Omental fat pad (tissue), 4 donors: ENCODE measurements around the gene CCDC107. TPM values are rescaled to one million over a fixed set of nuclear protein-coding genes. Genes with fewer than 3 reads are reported as not detected.
"Not testable (repeated sequence)": the region's sequence is repeated elsewhere in the genome, so short reads cannot be mapped to it uniquely, and the experiment has no call there.

ENCODE experiments used
- ATAC-seq: fragments of 150-250 bp; one replicate; pipeline ENCODE4 v1.9.1; 2016; ENCODE audit warnings: mild to moderate bottlenecking, moderate library complexity; ENCODE audit not compliant: low FRiP score
- DNase-seq: peaks from one replicate; pipeline ENCODE4 v3.0.0-alpha.2; 2019; ENCODE audit warnings: low spot score
- total RNA-seq, 4 donors: library from RNA; depleted of rRNA; stranded (reverse); fragments of >200 nt; gene quantifications; one replicate each; pipeline ENCODE4 v1.1.0, GENCODE V29; 2016
- TF ChIP-seq, protein P1 (sequence below), 3 donors: fragments of 450-650 bp; IDR thresholded peaks; one replicate each; pipeline ENCODE4 v1.5.1; 2016 to 2017; ENCODE audit warnings: antibody characterized with exemption in 3 of 3, mild to moderate bottlenecking in 3 of 3, moderate library complexity in 2 of 3

CCDC107 gene
- total RNA-seq, 4 donors from 2014 or later = 35.8 to 108 (median 52.5) TPM

DNA sequence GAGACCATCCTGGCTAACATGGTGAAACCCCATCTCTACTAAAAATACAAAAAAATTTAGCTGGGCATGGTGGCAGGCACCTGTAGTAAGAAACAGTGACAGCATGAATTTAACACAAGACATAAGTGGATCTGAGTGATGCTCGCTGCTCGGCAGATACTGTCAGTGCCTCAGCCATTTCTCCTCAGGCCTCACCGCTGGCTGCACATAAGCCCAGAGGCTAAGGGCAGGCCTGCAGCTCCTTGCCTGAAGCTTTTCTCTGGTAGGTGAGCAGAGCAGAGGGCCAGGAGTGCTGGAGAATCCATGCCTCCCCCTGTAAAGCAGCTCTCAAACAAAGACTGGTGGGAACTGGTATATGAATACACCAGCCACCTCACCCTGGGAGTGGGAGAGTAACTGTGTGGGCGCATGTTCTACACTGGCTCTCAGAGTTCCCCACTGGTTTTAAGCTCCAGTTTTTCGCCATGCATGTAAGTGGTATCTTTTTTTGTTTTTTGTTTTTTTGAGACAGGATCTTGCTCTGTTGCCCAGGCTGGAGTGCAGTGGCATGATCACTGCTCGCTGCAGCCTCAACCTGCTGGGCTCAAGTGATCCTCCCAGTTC, 29.6 kb upstream of the CCDC107 start:
- no peak for ATAC-seq
- TF ChIP-seq, protein P1, sequence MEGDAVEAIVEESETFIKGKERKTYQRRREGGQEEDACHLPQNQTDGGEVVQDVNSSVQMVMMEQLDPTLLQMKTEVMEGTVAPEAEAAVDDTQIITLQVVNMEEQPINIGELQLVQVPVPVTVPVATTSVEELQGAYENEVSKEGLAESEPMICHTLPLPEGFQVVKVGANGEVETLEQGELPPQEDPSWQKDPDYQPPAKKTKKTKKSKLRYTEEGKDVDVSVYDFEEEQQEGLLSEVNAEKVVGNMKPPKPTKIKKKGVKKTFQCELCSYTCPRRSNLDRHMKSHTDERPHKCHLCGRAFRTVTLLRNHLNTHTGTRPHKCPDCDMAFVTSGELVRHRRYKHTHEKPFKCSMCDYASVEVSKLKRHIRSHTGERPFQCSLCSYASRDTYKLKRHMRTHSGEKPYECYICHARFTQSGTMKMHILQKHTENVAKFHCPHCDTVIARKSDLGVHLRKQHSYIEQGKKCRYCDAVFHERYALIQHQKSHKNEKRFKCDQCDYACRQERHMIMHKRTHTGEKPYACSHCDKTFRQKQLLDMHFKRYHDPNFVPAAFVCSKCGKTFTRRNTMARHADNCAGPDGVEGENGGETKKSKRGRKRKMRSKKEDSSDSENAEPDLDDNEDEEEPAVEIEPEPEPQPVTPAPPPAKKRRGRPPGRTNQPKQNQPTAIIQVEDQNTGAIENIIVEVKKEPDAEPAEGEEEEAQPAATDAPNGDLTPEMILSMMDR (IDR thresholded peaks at IDR 0.05) = no peak
- no peak for DNase-seq

DNA sequence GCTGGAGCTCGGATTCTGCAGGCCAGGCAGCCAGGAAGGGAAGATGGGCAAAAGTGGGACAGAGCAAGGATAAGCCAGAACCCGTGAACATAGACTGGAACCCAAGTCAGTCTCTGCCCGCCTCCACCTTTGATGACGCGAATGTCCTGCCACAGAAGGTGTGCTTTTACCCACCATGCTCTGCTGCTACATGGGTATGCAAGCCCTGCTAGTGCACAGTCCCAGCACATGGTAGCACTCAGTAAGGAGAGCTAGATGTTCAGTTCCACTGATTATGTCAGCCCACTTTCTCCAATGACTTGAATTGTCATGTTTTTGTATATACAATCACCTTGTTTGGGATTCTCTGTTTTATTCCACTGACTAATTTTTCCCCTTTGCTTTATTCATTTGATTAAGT, 28.5 kb upstream of the CCDC107 start:
- ATAC-seq (no peak), DNase-seq (no peak)
- TF ChIP-seq, protein P1 (IDR thresholded peaks at IDR 0.05) = no peak

DNA sequence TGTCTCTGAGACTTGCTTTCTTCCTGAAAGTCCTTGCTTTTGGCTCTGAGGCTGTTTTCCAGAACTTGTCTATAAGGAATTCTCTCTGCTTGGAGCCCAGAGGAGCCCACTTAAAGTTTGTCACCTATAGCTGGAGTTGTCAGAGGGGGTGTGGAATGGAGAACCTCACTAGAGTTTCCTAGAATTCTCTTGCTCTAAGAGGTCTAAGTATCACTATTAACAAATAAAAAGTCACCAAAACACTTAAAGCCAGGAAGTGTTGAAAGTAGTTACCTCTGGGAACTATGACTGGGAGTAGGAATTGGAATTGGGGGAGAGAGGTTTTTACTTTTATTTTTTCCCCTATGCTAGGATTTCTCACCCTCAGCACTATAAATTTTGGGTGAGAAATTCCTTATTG, 22.4 kb upstream of the CCDC107 start:
- no peak for ATAC-seq
- TF ChIP-seq, protein P1 (IDR thresholded peaks at IDR 0.05) = no peak

DNA sequence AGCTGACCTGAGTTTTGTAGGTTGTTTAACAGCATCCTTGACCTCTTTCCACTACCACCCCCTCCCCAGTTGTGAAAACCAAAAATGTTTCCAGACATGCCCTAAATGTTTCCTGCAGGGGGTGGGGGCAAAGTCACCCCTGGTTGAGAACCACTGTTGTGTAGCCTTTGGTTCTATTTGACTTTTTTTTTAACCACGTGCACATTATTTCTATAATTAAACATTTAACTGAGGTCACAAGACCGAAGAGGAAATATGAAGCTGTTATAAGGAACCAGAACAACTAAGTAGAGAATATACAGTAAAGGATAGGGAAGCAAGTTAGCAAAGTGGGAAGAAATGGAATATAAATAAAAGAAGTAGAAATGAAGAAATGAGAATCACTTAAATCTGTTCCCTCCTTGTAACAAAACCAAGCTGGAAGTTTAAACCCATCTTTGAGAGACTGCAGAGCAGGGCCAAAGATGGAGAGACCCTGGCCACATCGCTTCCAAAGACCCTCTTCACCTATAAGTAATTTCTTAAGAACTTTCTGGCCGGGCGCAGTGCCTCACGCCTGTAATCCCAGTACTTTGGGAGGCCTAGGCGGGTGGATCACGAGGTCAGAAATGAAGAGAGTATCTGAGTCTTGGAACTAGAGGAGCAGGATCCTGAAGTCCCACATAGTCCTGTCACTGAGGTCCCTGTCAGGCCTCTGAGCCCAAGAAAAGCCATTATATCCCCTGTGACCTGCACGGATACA, 21.8 kb upstream of the CCDC107 start:
- TF ChIP-seq, protein P1 (IDR thresholded peaks at IDR 0.05) = no peak
- DNase-seq (no peak), ATAC-seq (no peak)

More for the DNA sequence above, 22.4 kb upstream of the CCDC107 start:
- no peak for DNase-seq

DNA sequence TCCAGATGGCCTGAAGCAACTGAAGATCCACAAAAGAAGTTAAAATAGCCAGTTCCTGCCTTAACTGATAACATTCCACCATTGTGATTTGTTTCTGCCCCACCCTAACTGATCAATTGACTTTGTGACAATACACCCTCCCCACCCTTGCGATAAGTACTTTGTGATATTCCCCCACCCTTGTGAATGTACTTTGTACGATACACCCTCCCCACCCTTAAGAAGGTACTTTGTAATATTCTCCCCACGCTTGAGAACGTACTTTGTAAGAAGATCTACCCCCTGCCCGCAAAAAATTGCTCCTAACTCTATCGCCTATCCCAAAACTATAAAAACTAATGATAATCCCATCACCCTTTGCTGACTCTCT, 21.2 kb upstream of the CCDC107 start:
- DNase-seq, ATAC-seq: not testable (repeated sequence)

DNA sequence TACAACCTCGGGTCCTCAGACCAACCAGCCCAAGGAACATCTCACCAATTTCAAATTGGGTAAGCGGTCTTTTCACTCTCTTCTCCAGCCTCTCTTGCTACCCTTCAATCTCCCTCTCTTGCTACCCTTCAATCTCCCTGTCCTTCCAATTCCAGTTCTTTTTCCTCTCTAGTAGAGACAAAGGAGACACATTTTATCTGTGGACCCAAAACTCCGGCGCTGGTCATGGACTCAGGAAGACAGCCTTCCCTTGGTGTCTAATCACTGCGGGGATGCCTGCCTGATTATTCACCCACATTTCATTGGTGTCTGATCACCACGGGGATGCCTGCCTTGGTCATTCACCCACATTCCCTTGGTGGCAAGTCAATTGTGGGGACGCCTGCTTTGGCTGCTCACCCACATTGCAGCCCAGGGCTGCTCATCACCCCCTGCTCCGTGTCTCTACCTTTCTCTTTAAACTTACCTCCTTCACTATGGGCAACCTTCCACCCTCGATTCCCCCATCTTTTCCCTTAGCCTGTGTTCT, 20.6 kb upstream of the CCDC107 start:
- DNase-seq, ATAC-seq: not testable (repeated sequence)

DNA sequence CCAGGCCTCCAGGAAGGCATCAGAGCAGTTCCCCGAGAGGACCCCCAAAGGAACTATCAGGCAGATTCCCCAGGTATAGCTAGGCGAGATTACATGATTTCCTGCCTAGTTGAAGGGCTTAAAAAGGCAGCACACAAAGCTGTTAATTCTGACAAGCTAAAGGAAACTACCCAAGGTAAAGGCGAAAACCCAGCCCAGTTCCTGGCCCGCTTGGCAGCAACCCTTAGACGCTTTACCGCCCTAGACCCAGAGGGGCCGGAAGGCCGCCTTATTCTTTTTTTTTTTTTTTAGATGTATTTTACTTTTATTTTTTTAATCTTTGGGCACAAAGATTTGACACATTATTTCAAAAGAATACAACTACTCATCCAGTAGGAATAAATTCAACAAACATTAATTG, 19.3 kb upstream of the CCDC107 start:
- not testable (repeated sequence) for DNase-seq, ATAC-seq

DNA sequence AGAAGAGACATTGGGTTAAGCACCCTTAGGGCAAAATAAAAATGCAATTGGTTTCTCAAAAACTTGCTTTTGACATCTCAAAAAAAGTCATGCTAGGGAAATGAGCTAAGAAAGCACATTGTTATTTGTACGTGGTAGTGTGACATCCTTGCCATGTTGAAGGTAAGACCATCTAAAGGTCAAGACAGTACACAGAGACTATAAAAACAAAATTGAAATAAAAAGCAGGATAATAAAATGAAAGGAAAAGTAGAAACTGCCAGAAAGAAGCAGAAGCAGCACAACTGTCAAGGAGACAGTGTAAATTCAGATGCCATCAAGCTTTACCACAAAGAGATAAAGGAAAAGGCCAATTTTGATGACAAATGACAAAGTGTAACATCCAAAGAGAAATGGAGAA, 18.9 kb upstream of the CCDC107 start:
- not testable (repeated sequence) for ATAC-seq, DNase-seq

DNA sequence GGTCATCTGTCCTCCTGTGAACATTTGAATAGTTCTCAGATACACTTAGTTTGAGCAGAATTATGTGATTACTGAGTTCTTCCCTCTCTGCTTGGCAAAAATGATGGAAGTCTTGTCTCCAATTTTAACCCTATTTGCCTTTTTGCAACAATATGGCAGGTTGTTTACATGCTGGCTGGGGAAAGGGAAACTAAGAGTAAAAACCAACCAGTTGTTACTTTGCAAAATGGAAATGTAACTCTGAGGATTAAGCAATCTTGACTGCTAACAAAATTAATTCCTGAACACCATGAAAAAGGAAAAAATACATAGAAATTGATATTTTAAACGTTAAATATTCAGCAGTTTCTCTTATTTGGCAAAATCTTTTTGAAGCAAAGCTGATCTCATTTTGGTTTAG, 18.5 kb upstream of the CCDC107 start:
- DNase-seq (no peak), ATAC-seq (no peak)
- TF ChIP-seq, protein P1 (IDR thresholded peaks at IDR 0.05) = no peak

DNA sequence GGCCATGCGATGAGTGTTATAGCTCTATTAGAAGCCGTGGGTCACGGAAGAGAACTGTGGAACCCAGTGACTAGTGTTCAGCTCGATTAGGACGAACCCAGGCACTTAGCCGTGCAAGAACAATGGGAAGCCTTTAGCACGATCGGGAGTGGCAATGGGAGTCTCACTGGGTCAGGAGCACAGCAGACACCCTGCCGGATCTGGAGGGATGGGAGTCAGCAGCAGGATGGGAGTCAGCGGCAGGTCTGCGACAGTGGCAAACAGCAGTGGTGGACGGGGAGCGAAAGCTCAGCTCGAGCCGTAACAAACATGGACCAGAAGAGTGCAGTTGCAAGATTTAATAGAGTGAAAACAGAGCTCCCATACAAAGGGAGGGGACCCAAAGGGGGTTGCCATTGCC, 17.7 kb upstream of the CCDC107 start:
- not testable (repeated sequence) for DNase-seq, ATAC-seq

DNA sequence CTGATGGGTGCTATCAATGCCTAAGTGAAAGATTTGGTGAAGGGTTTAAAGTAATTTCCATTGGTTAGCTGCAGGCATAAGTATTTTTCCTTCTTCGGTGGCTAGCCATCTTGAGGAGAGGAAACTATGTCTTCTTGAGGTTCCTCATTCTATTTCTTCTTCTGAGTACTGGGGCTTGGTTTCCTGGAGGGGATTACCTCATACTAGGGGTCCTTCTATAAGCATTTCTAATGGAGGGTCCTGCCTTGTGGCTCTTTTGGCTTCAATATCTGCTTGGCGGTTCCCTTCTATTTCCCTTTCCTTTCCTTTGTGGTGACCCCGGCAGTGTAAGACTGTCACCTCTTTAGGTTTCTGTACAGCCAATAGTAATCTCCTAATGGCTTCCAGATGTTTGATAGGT, 16.6 kb upstream of the CCDC107 start:
- not testable (repeated sequence) for DNase-seq

More for the DNA sequence above, 16.6 kb upstream of the CCDC107 start:
- ATAC-seq = not testable (repeated sequence)
